Stimulated activated CD4-positive, alpha-beta T cell treated with anti-CD3 and anti-CD28 coated beads, Interleukin-4, amount 100 ng/mL, for 48 hours (primary cell): ENCODE data around the gene ERI3.

Experiments
- DNase-seq, 2 donors: peaks; one replicate each; pipeline ENCODE4 v3.0.0-alpha.2; 2020; ENCODE audit warnings: low read depth in 2 of 2

Gene ERI3

DNA sequence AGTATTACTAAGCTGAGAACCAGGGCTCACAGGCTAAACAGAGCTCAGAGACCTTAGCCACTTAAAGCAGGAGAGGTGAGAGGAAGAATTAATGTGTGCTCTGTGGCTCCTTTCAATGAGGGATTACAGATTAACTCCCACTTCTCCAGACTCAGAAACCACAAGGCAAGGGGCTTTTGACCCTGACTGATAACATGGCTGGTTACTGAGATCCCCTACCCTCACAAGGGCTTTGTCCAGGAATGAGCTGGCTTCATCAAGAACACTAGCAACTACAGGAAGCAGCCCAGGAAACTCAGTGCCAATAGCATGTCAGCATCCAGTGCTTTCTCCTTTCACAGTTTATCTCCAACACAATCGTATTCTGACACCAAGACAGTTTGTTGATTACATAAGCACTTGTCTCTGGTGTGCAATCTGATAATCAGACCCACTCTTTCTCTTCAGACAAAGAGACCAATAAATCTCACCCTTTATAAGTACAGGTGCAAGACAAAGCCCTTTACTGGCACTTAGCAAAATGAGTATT is 38.8 kb downstream of the ERI3 start:
- DNase-seq = no peak

DNA sequence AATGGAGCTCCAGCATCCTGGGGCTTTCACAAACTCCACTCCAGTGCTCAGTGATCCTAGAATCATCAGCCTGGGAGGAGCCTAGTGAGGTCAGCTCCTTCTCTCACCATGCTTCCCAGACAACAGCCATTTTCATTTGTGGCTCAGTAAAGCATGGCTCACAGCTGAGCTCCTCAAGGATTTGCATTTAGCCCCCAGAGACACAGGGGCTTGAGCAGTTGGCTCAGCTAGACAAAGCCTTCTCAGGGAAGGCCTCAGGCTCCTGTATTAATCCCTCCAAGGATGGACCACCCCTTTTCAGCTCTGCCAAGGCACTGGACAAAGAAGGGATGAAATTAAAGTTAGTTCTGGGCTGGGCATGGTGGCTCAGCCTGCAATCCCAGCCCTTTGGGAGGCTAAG is 39.5 kb downstream of the ERI3 start:
- DNase-seq = no peak

- DNase-seq = no peak
Measured at GRCh38 chr1:44314452-44314851, 40.6 kb downstream of the ERI3 start.

DNA sequence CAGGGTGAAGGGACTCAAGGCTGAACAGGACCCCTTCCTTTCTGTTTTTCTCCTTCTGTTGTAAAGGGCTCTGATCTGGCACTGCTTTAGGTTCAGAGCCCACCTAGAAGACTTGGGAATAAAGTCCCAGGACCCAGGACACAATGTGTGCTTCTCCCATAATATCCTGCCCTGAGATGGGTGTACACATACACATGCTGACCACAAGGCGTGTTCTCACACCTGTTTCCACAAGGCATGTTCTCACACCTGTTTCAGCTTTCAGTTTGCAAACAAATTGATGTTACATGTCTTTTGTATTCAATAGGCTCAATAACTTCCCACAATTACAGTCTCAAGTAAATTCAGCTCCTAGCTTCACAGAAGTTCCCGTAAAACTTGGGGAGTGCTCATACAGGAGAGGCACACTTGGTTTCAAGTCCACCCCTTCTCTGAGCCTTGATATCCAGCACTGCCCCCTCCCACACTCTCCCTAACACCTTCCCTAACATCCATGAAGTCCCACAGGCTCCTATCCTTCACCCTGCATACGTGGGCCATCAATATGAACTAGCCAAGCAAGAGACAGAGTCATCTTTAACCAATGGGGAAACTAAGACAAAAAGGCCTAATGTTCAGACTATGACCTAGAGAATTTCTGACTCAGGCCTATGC is 41.7 kb downstream of the ERI3 start:
- no peak for DNase-seq

DNA sequence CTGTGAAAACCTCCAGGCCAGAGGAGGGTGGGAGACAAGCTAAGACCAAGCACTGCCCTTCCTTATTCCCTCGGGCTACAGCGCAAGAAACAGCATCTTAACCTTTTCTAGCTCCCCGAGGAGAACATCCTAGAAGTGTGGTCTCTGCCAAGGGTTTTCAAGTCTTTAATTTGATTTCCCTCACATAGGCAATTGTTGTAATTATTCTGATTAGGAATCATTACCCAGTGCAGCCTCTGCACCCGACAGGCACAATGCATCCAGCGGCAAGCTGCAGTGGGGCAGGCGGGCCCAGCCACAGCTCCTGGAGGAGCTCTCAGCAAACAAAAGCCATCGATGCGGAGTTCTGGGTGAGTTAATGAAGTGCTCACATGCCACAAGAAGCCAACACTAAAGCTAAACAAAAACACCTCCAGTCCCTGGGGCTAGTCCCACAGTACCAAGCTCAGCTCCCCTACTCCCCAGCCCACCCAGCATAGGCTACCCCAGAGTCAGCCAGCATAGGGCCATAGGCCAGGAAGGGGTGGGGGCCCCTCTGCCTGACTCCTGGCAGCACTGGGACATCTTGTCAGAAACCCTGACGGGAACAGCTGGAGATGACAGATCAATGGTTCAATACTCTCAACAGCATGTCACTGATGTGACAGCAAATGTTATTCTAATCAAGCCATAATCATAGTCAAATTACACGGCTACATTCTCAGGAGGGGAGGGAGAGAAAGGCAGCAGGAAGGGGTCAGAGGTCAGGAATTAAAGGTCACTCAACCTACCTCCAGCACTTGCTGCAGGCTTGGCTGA is 42.5 kb downstream of the ERI3 start:
- DNase-seq = no peak

DNA sequence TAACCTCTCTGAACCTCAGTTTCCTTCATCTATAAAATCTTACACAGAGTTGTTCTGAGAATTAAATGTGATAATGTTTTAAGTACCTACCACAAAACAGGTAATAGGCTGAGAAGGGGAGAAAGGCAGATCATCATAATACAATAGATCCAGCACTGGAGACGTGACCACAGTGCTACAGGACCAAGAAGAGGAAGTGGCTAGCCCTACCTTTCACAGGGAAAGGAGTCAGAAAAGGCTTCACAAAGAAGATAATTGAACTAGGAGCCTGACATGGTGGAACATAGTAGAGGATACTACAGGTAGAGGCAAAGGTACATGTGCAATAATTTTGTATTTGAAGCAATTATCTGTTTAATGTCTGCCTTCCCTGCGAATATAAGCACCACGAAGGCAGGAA is 45.1 kb downstream of the ERI3 start:
- DNase-seq = no peak

DNA sequence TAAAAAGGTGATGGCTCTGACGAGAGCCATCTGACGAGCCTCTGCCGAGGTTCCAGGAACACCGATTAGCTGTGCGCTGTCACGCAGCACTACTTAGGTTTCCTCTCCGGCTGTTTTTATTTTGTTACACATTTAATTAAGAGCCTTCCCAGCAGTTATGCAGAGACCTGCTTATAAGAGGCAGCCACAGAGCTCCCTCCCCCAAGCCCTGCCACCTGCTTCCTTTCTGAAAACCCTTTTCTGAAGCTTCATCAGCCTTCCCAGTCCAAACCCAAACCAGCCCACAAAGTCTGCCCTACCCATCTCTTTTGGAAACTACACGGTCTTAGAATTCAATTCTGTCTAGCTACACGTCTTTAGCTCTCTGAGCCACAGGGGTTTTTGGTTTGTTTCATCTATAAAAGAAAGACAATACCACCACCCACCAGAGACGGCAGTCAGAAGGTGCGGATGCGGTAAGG is 49.1 kb downstream of the ERI3 start:
- DNase-seq = no peak

DNA sequence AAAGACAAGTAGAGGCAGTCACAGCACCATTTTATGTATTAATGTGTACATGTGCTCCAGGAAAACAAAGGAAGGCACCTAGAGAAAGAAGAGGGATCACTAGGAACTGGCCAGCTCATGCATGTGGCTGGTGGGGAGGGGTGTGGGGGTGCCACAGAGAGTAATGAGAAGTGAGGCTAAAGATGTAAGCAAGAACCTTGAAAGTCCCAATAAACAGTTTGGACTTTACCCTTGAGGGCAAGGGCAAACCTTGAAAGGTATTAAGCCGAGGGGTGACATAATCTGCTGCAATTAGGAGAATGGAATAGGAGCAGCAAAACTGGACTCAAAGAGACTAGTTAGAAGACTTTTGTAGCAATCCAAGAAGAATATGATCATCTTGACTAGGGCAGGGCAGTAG is 51.5 kb downstream of the ERI3 start:
- no peak for DNase-seq

- no peak for DNase-seq
Measured at GRCh38 chr1:44302541-44302940, 52.5 kb downstream of the ERI3 start.

DNA sequence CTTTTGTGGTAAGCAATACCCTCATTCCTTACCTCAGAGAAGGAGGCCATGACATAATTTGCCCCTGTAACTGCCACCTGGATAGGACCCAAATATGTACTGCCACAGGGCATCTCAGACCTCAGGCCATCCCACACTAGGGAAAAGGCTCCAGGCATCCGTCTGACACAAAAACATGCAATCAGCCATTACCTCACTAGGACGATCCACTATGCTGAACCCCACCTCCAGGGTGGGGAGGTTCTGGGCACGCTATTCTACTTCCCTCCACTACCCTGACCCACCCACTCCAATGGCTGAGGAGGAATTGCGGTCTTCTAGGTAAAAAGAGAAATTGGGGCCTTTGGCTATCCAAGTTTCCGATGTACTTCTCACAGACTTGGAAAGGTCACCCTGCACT is 53.6 kb downstream of the ERI3 start:
- no peak for DNase-seq

DNA sequence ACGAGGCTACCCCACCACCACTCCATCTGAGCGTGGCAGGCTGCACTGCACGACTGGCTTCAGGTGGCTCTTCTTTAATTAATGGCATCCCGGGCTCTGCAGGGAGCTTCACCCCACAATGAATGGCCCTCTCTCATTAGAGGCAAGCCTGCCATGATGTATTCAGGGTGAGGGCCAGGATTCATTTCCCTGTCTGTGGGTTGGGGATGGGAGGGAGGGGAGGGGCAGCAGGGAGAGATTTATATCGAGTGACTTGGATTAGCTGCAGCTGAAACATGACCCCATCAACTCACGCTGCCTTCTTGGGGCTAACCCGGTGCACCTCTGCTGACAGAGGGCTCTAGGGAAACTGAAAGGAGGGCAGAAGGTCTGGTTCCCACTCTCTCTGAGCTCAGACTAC is 54.2 kb downstream of the ERI3 start:
- no peak for DNase-seq

DNA sequence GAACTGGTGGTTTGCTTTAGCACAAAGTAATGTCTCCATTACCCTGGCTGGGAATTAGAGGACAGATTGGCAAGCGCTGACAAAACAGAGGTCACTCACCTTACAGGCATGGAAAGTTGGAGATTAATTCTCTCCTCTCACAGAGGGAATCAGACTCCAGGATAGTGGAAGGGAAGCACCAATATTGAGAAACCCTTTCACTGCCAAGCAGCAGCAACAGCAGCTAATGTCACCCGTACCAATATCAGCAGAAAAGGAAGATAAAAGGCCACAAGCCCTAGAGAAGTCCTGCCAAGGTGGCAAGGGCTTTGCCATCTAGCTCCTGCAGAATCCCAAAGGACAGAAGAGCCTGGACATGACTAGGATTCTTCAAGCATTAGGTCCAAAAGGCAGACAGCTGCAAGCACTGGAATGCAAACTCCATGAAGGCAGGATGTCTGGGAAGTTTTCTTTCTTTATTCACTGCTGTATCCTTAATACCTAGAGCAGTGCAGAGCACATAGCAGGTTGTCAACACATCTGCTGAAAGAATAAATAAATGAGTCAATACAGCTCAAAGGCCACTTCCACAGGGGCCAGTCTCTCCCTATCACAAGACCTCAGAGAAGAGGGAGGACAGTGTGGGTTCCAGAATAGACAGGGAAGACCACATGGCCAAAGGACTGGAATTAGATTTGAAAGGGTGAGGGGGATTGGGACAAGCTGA is 57.2 kb downstream of the ERI3 start:
- no peak for DNase-seq

- no peak for DNase-seq
Measured at GRCh38 chr1:44296806-44297205, 58.3 kb downstream of the ERI3 start.

GRCh38 chr1:44296086-44296485 is 59.0 kb downstream of the ERI3 start:
- no peak for DNase-seq

GRCh38 chr1:44294588-44295007 is 60.5 kb downstream of the ERI3 start:
- no peak for DNase-seq

GRCh38 chr1:44293761-44294315 is 61.2 kb downstream of the ERI3 start:
- no peak for DNase-seq

DNA sequence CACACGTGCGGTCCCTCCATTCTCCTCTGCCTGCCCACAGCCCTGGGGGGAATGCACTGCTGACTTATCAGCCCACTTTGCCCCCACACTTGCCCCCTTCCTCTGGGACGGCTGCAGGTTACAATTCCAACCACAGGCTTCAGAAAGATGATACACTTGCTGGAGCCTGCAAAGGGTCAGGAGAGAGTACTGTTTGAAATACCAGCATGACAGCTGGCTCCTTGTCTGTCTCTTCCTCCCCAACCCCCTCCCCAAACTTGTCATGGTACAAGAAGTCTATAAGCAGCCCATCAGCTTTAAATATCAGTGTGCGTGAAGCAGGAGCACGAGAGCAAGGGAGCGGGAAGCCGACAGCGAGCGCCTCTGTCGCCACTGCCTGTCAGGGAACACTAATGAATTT is 62.4 kb downstream of the ERI3 start:
- no peak for DNase-seq

DNA sequence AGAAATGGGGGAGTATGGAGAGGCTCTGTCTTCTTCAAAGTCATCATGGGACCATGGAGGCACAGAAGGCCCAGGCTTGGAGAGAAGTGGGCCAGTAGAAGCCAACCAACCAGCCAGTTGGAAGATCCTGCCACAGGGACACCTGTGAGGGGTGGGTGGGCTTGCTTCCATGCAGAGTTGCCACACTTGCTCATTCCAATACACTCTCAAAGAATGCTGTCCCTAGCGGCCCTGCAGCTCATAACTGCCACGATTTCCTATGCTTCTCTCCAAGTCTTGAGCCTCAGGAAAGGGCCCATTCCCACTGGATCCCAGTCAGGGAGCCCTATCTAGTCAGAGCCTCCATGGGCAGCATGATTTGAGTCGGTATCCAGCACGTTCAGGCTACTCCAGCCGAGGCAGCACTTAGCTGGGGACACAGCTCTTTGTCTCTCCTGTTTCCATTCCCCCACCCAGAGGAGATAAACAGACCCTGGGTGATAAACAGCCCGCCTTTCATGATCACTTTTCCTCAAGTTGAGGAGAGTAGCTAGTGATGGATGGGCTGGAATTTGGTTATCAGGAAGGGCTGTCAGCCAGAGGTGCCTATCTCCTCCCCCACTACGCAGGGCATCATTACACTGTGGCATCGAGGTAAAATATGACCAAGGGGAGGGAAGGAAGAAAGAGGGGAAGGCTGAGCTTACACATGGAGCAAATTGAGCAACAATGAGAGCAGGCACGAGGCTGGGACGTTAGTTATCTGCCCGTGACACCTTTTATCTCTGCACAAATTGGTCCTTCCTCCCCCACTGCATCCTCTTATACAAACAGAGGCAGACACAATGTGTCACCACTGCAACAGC is 64.6 kb downstream of the ERI3 start:
- DNase-seq = no peak

GRCh38 chr1:44289530-44289929 is 65.5 kb downstream of the ERI3 start:
- no peak for DNase-seq

GRCh38 chr1:44288883-44289282 is 66.2 kb downstream of the ERI3 start:
- no peak for DNase-seq

DNA sequence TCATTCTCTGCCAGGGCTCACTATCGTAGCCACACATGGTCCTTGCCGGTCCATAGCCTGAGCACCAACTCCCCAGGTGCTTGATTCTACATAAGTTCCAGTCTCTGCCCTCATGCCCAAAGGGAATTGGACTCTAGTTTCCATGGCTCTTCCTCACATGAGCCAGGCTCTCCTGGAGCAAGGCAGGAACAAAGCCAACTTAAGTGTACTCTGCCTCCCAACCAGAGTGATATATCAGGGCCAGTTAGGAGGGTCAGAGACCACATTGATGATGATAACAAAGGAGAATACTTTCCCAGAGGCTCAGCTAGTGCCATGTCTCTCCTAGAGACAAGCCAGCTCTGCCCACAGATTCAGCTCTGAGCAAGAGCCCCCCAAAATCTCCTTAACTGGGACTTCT is 70.9 kb downstream of the ERI3 start:
- DNase-seq = no peak
